ENCODE data around the gene APC2.

Gene APC2

DNA sequence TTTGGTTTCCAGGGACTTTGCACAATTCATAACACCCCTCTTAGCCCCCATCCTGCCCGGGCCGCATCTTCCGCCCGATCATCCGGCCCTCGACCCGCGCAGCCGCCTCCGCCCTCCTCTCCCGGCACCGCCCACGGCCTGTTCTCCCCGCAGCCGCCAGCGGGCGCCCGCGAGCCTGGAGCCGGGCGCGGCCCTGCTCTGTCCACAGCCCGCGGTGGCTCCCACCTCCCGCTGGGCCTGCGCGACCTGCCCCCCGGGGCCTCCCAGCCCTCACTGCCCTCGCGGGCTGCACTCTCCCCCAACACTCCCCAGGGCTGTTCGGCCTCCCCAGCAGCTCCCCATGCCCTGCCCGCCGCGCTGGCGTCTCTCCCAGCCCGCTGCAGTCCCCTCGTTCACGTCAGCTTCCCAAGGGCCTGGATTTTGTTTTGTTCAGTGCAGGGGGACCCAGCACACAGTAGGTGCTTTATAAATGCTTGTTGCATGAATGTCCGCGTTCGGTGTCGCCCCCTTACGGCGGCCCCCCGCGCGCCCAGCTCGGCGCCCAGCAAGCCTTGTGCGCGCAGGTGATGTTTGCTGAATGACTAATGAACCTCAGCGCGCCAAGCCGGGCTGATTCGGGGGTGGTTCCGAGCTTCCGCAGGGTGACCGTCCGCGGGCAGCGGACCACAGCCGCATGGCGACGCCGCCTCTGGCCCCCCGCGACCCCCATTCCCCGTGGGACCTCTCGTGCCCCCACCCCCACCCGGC is 4.6 kb upstream of the APC2 start:
- peak; percentile 49 to 58 for DNase-seq (ENCODE audit: low read depth in 2 of 2, low spot score in 1 of 2)

DNA sequence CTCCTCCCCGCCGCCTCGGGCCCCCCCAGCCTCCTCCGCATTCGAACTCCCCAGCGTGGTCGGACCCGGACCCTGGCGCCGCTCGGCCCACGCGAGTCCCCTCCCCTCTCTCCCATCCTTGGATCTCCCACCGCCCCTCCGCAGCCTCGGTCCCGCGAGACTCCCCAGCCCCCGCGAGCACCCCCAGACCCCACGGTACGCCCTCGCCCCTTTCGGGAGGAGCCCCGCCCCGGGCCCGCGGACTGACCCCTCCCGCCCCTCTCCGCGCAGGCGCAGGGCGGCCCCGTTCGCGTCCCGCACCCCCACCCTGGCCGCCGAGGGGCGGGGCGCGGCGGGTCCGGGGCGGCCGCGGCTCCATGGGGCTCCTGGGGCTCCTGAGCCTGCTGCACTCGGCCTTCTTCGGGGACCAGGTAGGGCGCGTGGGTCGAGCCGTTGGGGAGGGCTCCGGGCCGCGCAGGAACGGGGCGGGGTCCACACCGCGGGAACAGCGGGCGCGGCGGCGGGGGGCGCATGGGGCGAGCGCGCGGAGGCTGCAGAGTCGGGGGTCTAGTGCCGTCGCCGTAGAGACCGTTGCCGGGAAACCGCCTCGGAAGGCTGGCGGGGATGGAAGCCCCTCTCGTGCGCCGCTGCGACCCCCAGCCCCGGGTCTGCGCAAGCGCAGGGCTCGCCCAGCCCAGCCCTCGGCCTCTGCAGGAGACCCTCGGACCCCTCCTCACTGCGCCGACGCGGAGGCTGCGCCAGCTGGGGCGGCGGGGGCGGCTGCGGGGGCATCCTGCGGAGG is 3.8 kb upstream of the APC2 start:
- DNase-seq (ENCODE audit: low read depth in 2 of 2, low spot score in 1 of 2) = no peak

DNA sequence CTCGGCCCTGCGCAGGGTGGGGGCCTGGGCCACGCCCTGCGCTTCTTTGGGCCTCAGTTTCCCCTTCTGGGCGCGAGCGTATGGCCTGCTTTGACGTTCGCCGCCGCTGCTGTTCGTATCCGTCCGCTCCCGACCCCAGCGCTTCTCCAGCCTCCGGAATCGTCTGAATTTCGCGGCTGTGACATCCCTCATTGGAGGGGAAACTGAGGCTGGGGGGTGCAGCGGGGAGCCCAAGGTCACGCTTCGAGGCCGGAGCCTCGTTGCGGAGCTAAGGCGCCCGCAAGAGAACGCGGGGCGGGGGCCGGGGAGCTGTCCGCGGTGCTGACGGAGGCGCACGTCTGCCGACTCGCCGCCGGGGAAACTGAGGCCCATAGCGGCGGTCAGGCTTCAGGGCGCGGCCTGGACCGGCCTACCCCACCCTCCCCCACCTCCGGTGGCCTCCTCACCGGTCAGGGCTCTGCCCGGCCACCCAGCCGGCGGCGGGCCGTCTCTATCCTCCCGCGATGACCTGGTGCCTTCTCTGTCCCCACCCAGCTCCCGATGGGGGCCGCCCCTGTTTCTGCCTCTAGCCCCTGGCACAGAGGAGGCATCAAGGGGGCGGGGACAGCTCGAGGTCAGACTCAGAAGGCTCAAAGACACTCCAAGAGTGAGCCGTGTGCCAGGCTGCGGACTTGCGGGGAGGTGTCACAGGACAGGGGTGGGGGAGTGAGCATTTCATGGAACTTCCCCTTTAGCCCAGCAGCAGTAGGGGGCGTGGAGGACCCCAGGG is 3.0 kb upstream of the APC2 start:
- DNase-seq (ENCODE audit: low read depth in 2 of 2, low spot score in 1 of 2) = no peak

DNA sequence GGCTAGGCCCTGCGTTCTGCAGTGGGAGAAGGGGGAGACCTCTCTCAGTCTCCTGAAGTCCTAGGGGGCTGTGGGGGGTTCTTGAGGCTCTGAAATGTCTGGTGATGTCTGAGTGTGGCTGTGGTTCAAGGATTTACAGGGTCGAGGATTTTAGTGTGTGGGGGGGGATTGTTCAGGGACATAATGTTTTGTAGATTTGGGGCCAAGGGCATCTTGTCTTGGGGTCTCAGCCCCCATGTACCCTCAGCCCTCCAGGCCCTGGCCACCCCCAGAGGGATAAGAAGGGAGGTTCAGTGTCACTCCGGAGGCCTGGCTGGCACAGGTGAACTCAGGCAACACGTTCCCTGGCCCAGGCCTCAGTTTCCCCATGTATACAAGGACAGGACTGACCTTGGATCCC is 2.4 kb upstream of the APC2 start:
- DNase-seq (ENCODE audit: low read depth in 2 of 2, low spot score in 1 of 2) = no peak

DNA sequence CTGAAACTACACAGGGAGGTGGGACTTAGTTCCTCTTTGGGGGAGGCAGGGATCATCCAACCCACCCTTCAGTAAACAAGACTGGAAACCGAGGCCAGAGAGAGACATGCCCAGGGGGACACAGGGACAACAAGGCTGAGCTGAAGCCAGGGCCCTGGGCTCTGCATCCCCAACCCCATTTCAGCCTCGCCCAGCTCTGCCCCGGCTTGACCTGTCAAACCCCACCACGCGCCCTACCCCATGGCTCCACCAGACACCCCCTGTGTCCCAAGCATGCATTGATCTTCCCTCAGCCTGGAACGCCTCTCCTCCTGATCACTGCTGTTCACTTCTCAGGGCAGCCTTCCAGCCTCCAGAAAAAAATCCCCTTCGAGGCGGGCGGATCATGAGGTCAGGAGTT is 2.0 kb upstream of the APC2 start:
- DNase-seq (ENCODE audit: low read depth in 2 of 2, low spot score in 1 of 2) = no peak

DNA sequence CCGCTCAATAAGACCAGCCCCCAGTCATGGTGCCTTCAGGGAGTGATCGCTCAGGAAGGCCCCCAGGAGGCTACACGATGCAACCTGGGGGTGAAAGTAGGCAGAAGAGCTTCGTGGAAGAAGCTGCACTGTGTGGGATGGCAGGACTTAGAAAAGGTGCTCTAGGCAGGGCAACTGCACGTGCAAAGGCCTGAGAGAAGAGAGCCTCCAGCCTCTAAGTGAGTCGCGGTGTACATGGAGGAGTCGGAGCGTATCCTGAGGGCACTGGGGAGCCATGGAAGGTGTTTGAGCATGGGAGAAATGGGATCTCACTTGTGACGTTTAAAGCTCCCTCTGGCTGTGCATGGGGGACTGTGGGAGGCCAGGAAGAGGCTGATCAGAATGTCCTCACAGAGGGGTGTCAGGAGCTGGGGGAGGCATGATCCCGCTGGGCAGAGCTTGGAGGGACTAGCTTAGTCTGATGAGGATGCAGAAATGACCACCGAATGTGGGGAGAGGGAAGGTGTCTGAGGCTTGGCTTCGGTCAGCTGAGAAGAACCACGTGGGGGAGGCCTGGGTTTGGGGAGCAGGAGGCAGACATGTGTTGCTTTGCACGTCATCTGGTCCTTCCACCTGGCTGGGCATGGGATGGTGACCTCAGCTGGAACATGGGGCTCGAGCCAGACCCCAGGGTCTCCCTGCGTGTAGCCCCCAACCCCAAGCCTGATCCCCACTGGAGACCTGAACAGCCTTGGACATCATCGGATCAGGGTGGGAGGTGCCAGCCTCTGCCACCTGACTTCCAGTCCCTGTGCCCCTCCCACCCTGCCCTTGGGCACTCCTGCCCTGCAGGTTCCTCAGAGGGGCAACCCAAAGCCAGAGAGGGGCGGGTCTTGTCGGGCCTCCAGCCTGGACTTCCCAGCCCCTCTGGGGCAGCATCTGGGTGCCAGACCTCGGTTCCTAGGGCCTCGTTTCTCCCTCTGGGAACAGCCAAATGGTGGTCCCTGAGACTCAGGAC is 1.1 kb downstream of the APC2 start:
- DNase-seq (ENCODE audit: low read depth in 2 of 2, low spot score in 1 of 2) = no peak

DNA sequence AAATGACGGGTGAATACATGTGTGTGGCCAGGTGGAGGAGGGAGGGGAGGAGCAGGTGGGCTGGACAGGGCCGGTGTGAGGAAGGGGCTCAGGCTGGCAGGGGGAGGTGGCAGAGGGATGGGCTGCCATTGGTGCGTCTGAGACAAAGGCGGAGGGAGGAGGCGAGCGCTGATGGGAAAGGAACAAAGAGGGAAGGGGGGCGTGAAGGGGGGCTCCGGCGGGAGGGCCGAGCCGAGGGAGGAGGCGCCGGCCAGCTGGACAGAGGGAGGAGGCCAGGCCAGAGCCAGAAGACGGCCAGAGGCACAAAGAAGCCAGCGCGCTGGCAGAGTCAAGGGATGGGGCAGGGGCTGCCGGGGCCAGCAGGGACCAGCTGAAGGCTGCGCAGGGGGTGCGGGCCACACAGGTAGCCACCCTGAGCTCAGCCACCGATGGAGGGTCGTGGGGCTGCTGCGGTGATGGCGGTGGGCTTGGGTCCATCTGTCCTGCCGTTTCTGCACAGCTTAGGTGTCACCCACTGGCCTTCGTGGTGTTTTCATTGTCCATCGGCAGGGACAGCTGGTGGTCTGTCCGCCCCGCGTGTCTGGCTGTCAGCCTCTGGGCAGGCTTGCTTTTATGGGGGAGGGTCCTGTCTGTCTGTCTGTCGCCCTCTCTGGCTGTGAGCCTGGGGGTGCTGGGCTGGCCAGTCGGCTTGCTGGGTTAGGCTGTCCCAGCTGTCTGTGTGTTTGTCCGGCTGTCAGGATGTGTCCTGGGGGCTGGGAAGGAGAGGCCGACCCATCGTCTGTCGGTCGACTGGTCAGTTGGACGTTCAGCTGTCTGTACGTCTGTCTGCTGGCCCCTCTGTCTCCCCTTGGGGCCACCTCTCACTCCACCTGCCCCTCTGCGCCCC is 2.2 kb downstream of the APC2 start:
- DNase-seq (ENCODE audit: low read depth in 2 of 2, low spot score in 1 of 2) = no peak

DNA sequence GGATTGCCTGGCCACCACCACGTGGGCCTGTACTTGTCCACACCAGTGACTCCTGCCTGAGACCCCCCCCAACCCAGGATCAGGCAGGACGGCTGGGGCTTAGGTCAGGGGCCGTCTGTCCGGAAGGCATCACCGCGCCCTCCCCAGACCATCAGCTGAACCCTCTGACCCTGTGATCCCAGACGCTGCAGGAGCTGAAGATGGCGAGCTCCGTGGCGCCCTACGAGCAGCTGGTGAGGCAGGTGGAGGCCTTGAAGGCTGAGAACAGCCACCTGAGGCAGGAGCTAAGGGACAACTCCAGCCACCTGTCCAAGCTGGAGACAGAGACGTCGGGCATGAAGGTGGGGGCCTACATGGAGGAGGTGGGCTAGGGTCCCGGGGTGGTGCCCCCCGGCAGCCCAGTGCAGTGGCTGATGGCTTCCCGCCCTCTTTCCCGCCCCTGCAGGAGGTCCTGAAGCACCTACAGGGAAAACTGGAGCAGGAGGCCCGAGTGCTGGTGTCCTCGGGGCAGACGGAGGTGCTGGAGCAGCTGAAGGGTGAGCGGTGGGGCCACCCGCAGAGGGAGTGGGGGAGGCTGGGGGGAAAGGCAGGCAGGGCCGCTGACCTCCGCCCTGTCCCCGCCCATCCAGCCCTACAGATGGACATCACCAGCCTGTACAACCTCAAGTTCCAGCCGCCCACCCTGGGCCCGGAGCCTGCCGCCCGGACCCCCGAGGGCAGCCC is 3.0 kb downstream of the APC2 start:
- DNase-seq (ENCODE audit: low read depth in 2 of 2, low spot score in 1 of 2) = no peak

DNA sequence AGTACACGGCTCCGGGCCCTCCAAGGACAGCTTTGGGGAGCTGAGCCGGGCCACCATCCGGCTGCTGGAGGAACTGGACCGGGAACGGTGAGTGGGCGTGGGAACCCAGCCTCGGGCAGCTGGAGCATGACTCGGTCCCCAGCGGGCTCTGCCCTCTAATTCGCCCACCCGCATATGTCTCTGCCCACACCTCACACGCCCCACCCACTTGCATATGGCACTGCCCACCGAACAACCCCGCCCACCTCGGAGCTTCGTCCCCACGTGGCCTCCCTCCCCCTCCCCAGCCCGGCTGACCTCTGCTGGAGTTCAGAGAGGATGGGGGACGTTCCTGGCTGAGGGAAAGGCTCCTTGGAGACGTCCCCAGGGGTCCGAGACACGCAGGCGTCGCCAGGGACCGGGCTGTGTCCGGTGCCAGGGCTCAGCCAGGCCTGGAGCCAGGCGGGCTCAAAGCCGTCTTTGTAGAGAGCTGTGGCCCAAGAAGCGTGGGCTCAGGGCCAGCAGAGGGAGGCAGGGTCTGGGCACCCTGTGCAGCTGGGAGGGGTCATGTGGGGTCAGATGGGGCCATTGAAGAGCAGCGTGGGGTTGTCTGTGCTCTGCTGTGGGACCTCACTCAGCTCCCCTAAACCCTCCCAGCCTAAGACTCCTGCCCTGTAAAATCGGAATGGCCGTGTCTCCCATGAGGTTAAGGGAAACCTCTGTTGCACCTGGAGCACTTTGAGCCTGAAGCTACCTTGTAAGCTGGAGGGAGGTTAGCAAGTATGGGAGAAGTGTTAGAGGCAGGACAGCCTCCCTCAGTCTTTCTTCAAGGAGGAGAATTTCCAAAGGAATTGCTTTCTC is 3.8 kb downstream of the APC2 start:
- no peak for DNase-seq (ENCODE audit: low read depth in 2 of 2, low spot score in 1 of 2)

DNA sequence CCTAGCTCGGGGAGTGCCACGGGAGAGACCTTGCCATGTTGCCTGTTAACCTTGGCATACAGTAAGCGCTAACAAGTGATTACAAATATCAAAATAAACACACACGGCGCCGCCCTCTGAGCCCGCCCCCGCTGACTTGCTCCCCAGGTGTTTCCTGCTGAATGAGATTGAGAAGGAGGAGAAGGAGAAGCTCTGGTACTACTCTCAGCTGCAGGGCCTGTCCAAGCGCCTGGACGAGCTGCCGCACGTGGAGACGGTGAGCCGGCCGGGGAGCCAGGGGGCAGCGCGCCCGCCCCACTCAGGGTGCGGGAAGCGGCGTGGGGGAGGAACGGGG is 5.0 kb downstream of the APC2 start:
- DNase-seq (ENCODE audit: low read depth in 2 of 2, low spot score in 1 of 2) = no peak

DNA sequence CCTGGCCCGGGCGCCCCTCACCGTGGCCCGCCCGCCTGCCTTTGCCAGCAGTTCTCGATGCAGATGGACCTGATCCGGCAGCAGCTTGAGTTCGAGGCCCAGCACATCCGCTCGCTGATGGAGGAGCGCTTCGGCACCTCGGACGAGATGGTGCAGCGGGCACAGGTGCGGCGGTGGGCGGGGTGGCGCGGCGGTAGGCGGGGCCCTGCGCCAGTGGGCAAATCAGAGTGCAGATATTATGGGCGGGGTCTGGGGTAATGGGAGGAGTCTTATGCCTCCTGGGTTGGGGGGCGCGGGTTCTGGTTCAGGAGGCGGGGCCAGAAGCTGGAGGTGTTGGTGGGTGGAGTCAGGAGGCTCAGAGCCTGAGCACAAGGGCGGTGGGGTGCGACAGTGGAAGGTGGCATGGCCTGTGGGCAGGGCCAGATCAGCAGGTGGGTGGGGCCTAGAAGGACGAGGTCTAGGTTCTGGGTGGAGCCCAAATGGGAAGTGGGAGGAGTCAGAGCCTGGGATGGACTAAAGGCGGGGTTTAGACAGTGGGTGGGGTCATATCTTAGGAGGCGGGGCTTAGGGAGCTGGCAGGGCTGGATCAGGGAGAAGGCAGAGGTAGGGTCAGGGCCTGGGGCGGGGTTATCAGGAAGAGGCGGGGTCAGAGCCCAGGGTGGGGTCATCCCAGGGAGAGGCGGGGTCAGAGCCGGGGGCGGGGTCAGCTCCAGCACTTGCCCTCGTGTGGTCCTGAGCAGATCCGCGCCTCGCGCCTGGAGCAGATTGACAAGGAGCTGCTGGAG is 5.6 kb downstream of the APC2 start:
- DNase-seq (ENCODE audit: low read depth in 2 of 2, low spot score in 1 of 2) = no peak

DNA sequence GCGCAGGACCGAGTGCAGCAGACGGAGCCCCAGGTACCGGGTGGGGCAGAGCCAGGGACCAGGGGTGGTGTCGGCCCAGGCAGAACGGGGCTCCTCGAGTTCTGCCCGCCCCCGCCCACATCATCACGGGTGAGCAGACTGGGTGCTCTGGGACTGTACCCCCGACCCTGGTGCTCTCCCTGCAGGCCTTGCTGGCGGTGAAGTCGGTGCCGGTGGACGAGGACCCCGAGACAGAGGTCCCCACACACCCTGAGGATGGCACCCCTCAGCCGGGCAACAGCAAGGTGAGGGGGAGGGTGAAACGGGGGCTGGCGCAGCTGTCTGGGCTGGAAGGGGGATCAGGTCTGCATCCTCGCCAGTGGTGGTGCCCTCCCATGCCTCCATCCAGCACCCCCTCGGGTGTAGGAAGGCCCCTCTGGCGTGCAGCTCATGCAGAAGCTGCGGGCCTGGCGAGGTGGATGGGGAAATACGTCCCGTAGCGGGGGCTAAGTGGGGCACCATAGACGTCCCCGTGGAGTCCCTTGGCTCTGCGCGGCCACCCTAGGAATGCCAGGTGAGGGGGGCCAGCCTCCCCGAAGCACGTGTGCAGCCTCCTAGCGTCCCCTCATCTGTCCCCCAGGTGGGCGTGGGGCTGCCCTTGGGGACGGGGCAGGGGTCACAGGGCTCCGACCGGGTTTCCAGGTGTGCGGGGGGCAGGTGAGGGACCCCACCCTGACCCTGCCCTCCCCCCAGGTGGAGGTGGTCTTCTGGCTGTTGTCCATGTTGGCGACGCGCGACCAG is 6.4 kb downstream of the APC2 start:
- DNase-seq (ENCODE audit: low read depth in 2 of 2, low spot score in 1 of 2) = no peak

DNA sequence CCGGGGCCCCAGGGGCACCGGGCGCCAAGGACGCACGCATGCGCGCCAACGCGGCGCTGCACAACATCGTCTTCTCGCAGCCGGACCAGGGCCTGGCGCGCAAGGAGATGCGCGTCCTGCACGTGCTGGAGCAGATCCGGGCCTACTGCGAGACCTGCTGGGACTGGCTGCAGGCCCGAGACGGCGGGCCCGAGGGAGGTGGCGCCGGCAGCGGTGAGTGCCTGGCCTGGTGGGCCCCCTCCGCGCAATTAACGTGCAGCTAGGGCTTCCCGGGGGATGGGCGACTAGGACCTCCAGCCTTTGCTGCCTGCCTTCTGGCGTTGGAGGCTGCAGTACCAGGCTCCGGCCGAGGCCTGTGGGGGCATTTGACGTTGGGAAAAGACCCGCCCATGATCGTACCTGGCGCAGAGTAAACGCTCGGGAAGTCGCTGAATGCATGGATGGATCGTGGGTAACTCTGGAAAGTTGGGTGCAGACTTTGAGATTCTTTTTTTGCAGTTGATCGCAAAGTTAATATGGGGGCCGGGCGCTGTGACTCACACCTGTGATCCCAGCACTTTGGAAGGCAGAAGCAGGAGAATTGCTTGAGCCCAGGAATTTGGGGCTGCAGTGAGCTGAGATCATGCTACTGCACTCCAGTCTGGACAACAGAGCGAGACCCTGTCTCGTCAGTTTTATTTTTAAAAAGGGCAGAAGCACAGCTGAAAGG is 7.3 kb downstream of the APC2 start:
- no peak for DNase-seq (ENCODE audit: low read depth in 2 of 2, low spot score in 1 of 2)

DNA sequence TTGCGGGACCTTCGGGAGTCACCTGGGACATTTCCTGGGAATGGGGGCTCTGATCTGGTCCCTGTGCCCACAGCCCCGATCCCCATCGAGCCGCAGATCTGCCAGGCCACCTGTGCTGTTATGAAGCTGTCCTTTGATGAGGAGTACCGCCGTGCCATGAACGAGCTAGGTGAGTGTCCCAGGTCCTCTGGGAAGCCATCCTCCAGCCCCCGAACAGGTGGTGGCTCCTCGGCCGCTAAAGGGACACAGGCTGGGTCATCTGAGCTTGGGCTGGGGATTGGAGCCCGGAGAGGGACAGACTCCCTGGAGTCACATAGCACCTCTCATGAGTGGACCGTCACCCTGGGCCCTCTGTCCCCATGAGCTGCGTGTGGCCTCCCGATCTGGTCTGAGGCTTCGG is 8.0 kb downstream of the APC2 start:
- DNase-seq (ENCODE audit: low read depth in 2 of 2, low spot score in 1 of 2) = no peak

DNA sequence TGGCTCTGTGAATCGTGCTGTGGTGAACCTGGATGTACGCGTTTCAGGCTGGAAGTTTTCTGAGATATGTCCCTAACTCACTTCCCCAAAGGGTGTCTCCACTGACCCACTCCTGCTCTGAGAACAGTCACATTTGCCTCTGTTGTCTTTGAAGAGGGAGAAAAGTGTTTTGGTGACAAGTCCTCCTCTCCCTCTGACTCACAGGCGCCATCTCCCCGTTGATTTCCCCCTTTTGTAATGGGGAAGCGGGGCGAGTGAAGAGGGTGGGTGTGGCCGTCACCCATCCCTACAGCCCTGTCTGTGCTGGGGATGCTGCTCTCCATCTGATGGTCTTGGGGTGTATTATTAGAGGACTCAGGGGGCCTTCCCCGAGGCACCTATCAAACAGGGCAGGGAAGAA is 9.6 kb downstream of the APC2 start:
- DNase-seq (ENCODE audit: low read depth in 2 of 2, low spot score in 1 of 2) = no peak
